NCI-H345 treated with DMSO at 0.1 percent for 48 hours (cell line): ENCODE results near the gene TMEM270.

Experiments used
- DNase-seq: peaks from one replicate; lab custom pipeline; 2025; ENCODE audit not compliant: unreplicated experiment; lab: John Stamatoyannopoulos, UW

TMEM270 gene, protein sequence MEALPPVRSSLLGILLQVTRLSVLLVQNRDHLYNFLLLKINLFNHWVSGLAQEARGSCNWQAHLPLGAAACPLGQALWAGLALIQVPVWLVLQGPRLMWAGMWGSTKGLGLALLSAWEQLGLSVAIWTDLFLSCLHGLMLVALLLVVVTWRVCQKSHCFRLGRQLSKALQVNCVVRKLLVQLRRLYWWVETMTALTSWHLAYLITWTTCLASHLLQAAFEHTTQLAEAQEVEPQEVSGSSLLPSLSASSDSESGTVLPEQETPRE

GRCh38 chr7:73860859-73861258, at the start of gene TMEM270:
TSS of gene TMEM270 (plus strand) at chr7:73861159. CDS start at chr7:73861195, 36 bp downstream.
- DNase-seq: no peak

GRCh38 chr7:73811760-73812168, 49.2 kb upstream of the TMEM270 start:
- DNase-seq: peak; percentile 51

DNA sequence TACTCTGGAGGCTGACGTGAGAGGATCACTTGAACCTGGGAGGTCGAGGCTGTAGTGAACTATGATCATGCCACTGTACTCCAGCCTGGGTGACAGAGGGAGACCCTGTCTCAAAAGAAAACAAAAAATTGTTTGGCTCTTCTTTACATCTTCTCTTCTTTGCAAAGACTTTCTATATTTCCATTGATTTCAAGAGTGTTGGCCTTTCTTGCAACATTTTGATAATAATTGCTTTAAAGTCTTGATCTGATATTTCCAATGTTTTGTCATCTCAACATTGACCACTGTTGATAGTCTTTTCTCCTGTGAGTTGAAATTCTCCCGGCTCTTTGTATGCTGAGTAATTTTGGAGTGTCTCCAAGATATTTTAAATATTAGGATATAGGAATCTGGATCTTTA, 48.0 kb upstream of the TMEM270 start:
- DNase-seq: no peak

DNA sequence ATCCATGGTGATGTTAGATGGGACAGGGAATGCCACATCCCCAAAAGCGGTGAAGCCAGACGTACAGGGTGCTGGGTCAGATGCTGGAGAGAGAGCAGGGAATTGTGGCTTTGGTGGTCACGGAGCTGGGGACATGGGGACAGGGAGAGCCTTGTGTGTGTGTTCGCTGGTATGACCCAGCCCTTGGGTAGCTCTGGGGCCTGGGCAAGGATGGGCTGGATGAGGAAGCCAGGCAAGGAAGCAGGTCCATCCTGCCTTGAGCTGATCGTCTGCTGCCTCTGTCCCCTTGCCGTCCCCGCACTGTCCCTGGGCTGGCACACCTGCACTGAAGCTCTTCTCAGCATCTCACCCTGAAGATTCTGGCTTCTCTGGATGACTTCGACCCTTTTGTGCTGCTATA, 45.5 kb upstream of the TMEM270 start:
- no peak for DNase-seq

- no peak for DNase-seq
These were observed 43.8 kb upstream of the TMEM270 start for GRCh38 chr7:73817121-73817520.

DNA sequence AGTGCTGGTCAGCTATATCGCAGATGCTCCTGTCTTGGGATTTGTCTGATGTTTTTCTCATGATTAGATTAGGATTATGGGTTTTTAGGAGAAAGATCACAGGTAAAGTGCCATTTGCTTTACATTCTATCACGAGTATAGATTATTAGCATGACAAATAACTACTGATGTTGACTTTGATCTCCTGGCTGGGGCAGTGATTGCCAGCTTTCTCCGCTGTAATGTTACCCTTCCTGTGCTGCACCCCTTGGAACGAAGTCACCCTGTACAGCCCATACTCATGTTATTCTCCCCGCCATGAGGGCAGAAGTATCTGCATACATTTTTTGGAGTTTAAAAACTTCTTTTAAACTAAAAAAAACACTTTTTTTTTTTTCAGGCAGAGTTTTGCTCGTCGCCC, 40.9 kb upstream of the TMEM270 start:
- DNase-seq: no peak

DNA sequence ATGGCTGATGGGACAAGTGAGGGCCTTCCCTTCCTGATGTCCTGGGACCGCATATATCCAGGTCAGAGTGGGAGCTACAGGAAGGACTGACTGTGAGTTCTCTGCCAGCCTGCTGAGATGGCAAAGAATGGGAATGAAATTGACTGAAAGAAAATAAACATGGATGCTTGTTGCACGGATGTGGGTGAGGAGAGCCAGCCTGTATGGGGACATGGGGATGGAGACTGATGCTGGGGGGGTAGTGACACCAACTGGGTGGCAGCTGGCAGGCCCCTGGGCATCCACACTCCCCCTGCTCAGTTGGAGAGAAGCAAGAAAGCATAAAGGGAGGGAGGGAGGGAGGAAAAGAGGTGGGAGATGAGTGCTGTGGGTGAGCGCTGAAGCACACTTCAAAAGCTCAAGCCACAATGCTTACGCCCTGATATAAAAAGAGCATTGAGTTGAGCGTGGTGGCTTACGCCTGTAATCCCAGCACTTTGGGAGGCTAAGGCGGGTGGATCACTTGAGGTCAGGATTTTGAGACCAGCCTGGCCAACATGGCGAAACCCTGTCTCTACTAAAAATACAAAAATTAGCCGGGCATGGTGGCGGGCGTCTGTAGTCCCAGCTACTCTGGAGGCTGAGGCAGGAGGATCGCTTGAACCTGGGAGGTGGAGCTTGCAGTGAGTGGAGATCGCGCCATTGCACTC, 39.2 kb upstream of the TMEM270 start:
- DNase-seq: peak; percentile 27

DNA sequence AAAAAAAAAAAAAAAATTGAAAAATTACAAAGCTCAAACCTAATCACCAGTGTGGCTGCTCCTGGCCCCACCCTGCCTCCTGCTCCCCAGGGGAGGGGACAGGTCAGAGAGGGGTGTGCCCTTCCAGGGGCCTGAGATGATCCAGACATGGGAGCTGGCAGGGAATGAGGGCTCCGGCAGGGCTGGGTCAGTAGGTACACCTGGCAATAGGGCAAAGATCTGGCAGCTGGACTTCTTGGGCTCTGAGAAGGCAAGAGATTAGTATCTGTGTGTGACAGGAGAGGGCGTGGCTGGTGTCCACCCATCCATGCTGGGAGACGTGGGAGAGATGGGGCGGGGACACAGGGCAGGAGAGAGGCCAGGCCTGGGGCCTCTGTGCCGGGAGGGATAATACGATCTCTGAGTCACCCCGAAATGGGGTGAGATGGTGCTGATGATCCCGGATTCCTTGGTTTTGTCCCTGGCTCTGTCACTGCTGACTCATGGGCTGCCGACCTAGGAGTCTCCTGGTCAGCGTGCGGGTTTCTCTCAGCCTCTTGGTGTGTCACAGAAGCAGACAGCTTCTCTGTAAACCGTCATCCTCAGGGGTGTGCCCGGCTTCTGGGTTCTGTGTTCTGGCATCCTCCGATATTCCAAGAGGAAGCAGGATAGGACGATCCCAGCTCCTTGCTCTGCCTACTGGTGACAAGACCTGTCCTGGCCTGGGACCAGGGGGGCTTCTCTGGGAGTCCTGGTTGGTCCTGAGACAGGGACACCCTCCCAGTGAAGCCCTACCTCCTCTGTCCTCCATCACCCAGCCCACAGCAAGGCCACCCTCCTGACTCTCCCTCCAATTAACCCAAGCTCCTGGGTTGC, 38.4 kb upstream of the TMEM270 start:
- no peak for DNase-seq

DNA sequence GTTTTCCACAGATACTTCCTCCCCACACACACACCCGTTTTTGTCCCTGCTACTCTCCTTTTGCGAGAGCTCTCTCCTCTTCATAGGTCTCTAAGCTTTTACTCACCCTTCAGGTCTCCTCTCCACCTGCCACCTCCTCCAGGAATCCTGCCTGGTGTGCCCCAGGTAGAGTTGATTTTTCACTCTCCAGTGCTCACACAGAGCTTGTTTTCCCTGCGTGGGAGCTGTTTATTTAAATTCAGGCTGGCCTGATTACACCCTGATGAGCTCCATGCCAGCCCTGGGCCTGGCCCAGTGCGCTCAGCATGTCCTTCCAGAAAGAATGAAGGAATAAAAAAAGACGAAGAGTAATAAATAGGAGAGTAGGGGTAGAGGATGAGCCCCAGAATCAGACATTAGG, 37.7 kb upstream of the TMEM270 start:
- no peak for DNase-seq

- DNase-seq: no peak
These were observed 36.9 kb upstream of the TMEM270 start for GRCh38 chr7:73823873-73824592.

DNA sequence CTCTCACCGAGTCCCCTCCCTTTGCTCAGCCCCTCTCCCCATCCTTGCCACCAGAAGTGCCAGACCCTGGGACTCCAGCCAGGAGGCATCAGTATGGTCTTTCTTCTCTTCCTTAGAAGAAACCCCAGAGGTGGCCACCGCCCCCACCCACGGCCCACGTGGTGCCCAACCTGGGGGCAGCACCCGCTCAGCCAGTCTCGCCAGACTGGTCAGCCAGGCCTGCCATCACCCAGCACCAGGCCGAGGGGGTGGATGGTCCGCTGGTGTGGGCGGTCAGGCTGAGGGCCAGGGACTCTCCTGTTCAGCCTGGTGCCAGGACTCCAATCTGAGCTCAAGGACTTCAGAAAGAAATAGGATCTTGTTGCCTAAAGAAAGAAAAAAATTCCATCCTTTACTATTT, 36.0 kb upstream of the TMEM270 start:
- DNase-seq: no peak

GRCh38 chr7:73827567-73828106, 33.3 kb upstream of the TMEM270 start:
- peak; percentile 96 for DNase-seq

- DNase-seq: peak; percentile 96
These were observed 32.7 kb upstream of the TMEM270 start for GRCh38 chr7:73828107-73828803.

DNA sequence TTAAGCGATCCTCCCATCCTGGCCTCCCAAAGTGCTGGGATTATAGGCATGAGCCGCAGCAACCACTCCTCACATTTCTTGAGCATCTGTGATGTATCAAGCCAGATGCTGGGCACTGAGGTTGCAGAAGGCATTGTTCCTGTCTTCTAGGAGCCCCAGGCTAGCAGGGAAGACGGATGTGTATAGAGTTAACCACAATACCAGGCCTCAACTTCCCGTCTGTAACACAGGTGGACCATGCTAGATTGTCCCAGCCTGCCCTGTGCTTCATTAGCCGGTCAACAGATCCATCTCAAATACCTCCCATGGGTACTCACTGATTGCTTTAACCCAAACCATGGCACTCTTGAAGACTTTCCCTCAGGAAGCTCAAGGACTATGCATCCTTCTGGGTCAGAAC, 32.0 kb upstream of the TMEM270 start:
- no peak for DNase-seq

DNA sequence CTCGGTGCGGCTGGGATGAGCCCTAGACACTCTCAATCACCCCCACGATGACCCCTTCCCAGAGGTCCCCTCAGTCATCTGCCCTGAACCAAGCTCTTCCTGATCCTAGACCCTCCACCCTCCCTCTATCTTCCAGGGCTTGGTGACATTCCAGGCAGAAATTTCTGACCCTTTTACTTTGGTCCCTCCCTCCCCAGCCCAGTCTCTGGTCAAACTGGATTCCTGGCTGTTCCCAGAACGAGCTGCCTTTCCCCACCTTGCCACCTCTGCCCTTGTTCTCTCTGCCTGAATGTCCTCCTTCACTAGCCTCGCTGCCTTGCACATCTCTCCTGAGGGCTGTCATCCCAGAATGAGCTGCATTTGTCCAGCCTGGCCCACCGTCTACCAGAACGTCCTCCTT, 31.5 kb upstream of the TMEM270 start:
- DNase-seq: no peak

- DNase-seq: no peak
These were observed 30.9 kb upstream of the TMEM270 start for GRCh38 chr7:73829921-73830680.

DNA sequence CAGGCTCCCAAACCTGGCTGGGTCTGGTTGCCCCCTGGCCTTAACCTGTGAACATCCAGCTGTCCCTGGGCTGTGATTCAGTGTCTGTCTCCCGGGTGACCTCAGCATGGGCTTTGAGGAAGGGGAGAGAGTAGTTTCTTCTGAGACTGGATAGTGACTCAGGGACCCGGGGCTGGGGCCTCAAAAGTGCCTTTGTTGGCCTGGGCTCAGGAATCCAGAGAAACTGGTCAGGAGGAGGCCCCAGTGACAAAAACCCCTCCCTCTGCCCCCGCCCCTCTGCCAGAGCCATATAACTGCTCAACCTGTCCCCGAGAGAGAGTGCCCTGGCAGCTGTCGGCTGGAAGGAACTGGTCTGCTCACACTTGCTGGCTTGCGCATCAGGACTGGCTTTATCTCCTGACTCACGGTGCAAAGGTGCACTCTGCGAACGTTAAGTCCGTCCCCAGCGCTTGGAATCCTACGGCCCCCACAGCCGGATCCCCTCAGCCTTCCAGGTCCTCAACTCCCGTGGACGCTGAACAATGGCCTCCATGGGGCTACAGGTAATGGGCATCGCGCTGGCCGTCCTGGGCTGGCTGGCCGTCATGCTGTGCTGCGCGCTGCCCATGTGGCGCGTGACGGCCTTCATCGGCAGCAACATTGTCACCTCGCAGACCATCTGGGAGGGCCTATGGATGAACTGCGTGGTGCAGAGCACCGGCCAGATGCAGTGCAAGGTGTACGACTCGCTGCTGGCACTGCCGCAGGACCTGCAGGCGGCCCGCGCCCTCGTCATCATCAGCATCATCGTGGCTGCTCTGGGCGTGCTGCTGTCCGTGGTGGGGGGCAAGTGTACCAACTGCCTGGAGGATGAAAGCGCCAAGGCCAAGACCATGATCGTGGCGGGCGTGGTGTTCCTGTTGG, 30.0 kb upstream of the TMEM270 start, which contains the start of gene CLDN4:
TSS of gene CLDN4 (plus strand) at position 316 of the 903 bp plus-strand sequence. CDS start at position 522, 206 bp downstream.
- DNase-seq: peak; percentile 69

GRCh38 chr7:73831584-73831833, 29.4 kb upstream of the TMEM270 start:
- DNase-seq: no peak
